Measurements from ENCODE around the gene RDH13.
"Not testable (repeated sequence)": the region's sequence is repeated elsewhere in the genome, so short reads cannot be mapped to it uniquely, and the experiment has no call there.

Gene RDH13

DNA sequence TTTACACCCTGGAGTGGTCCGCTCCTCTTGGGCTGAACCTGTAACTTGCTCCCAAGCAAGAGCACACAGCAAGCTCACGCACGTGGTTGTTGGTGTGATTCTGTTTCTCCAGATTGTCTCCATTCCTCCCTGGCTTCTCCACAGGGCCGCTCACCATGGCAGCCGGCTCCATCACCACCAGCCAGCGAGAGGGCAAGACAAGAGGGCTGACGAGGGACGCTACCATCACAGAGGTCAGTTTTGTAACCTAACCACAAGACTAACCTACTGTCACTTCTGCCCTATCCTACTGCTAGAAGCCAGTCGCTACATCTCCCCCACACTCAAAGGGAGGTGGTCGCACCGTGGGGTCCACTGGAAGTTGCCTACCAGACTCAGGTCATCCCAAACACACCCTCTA, 20.3 kb downstream of the RDH13 start:
- Histone ChIP-seq H3K4me3 (ENCODE audit: low read depth, low read length) (no peak overlapping the region), H3K36me3 (ENCODE audit: insufficient read depth, low read length) (no peaks in the 10 kb centered on the region), H3K27ac (ENCODE audit: low read depth, low read length) (no peak overlapping the region), H3K79me2 (ENCODE audit: control insufficient read depth, insufficient read depth, low read length, unreplicated experiment) (no peaks in the 10 kb centered on the region), H3K4me1 (ENCODE audit: control insufficient read depth, insufficient read depth, low read length, unreplicated experiment) (no peaks in the 10 kb centered on the region), H3K27me3 (ENCODE audit: insufficient read depth, low read length) (no peaks in the 10 kb centered on the region), H2AFZ (ENCODE audit: low read length, unreplicated experiment) (no peak overlapping the region)

DNA sequence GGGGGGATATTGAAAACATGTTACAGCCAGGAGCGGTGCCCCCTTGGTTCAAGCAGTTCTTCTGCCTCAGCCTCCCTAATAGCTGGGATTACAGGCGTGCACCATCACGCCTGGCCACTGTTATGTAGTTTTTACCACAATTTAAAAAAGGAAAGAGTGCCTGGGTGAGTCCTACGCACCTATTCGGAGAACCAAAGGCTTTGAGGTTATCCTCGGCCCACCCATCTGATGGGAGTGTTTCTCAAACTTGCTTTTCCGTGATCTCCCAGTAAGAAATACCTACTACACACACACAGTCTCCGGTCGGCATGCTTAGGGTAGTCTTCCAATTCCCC, 20.6 kb downstream of the RDH13 start:
- Histone ChIP-seq H3K36me3 (ENCODE audit: insufficient read depth, low read length) (no peaks in the 10 kb centered on the region), H3K27ac (ENCODE audit: low read depth, low read length) (no peak overlapping the region), H3K4me1 (ENCODE audit: control insufficient read depth, insufficient read depth, low read length, unreplicated experiment) (no peaks in the 10 kb centered on the region), H3K4me3 (ENCODE audit: low read depth, low read length) (no peak overlapping the region), H3K27me3 (ENCODE audit: insufficient read depth, low read length) (no peaks in the 10 kb centered on the region), H3K79me2 (ENCODE audit: control insufficient read depth, insufficient read depth, low read length, unreplicated experiment) (no peaks in the 10 kb centered on the region), H2AFZ (ENCODE audit: low read length, unreplicated experiment) (no peak overlapping the region)

DNA sequence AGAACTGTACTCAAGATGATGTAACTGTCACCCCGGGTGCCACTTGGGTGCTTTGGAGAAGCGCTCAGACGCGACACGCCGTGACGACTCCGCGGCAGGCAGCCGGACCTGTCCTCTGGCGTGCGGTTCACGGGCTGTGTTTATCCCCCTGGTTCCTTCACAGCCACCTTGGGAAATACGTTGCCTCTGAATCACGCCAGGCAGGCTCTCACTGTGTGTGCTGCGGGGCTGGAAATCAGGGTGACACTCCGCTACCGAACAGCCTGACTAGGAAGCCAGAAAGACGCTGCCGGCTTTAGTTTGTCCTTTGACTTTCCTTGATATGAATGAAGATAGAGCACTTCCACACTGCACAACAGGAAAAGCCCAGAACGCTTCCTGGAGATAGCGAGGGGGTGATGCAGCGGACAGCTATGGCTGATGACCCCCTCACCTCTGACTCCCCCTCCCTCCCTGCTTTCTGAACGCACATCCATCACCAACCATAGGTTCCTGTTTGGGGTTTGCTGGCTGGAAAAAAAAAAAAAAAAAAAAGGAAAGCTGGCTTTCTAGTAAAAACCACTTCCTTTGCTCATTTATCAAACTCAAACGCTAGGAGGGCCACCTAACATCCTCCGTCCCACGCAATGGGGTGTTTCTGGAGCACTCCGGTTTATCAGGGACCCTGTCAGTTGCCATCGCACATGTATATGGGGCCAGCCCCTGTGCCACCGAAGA, 21.2 kb downstream of the RDH13 start:
- H3K36me3 ChIP-seq (ENCODE audit: insufficient read depth, low read length) = no peaks in the 10 kb centered on the region
- H2AFZ ChIP-seq (ENCODE audit: low read length, unreplicated experiment) = no peak overlapping the region
- no peak overlapping the region for H3K4me3 ChIP-seq (ENCODE audit: low read depth, low read length)

DNA sequence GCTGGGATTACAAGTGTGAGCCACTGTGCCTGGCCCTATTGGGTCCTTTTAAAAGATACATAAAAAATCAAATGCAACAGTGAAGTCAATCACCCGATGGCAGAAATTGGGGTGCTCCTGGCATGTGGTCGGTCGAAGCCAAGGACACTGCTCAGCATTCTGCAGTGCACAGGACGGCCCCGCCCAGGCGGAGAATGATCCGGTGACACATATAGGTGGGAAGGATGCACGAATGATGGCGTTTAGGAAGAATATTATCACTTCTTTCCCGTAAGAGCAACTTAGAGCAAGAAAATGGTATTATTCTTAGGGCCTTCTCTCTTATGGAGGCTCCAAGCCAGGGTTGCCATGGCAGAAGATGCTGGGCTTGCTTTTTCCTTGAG, 21.7 kb downstream of the RDH13 start:
- Histone ChIP-seq H3K79me2 (ENCODE audit: control insufficient read depth, insufficient read depth, low read length, unreplicated experiment) (no peaks in the 10 kb centered on the region), H3K36me3 (ENCODE audit: insufficient read depth, low read length) (no peaks in the 10 kb centered on the region), H3K4me3 (ENCODE audit: low read depth, low read length) (no peak overlapping the region)

More for the DNA sequence above, 21.2 kb downstream of the RDH13 start:
- no peaks in the 10 kb centered on the region for H3K27me3 ChIP-seq (ENCODE audit: insufficient read depth, low read length)
- no peak overlapping the region for H3K27ac ChIP-seq (ENCODE audit: low read depth, low read length)
- H3K79me2 ChIP-seq (ENCODE audit: control insufficient read depth, insufficient read depth, low read length, unreplicated experiment) = no peaks in the 10 kb centered on the region
- no peaks in the 10 kb centered on the region for H3K4me1 ChIP-seq (ENCODE audit: control insufficient read depth, insufficient read depth, low read length, unreplicated experiment)

DNA sequence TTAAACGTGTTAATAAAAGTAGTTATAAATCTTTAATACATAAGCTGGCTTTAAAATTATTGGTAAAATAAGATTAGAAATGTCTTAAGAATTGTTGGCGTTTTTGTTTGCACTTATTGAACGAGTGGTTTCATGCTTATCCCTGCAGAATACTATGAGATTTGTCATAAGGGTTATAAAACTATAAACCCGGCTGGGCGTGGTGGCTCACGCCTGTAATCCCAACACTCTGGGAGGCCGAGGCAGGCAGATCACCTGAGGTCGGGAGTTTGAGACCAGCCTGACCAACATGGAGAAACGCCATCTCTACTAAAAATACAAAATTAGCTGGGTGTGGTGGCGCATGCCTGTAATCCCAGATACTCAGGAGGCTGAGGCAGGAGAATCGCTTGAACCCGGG, 22.3 kb downstream of the RDH13 start:
- not testable (repeated sequence) for H3K27ac ChIP-seq (ENCODE audit: low read depth, low read length); H3K79me2 ChIP-seq (ENCODE audit: control insufficient read depth, insufficient read depth, low read length, unreplicated experiment); H3K27me3 ChIP-seq (ENCODE audit: insufficient read depth, low read length); H2AFZ ChIP-seq (ENCODE audit: low read length, unreplicated experiment); H3K4me1 ChIP-seq (ENCODE audit: control insufficient read depth, insufficient read depth, low read length, unreplicated experiment); H3K4me3 ChIP-seq (ENCODE audit: low read depth, low read length); H3K36me3 ChIP-seq (ENCODE audit: insufficient read depth, low read length)

More for the DNA sequence above, 21.7 kb downstream of the RDH13 start:
- Histone ChIP-seq H3K27ac (ENCODE audit: low read depth, low read length) (no peak overlapping the region), H3K27me3 (ENCODE audit: insufficient read depth, low read length) (no peaks in the 10 kb centered on the region), H3K4me1 (ENCODE audit: control insufficient read depth, insufficient read depth, low read length, unreplicated experiment) (no peaks in the 10 kb centered on the region), H2AFZ (ENCODE audit: low read length, unreplicated experiment) (no peak overlapping the region)

DNA sequence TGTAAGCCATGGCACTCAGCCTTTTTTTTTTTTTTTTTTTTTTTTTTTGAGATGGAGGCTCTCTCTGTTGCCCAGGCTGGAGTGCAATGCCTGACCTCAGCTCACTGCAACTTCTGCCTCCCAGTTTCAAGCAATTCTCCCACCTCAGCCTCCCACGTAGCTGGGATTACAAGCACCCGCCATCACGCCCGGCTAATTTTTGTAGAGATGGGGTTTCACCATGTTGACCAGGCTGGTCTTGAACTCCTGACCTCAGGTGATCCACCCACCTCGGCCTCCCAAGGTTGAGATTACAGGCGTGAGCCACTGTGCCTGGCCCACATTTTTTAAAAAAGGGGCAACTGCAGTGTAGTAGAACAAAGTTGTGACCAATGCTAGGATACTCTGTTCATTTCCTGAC, 25.3 kb downstream of the RDH13 start:
- not testable (repeated sequence) for H3K79me2 ChIP-seq (ENCODE audit: control insufficient read depth, insufficient read depth, low read length, unreplicated experiment); H3K27me3 ChIP-seq (ENCODE audit: insufficient read depth, low read length); H3K4me1 ChIP-seq (ENCODE audit: control insufficient read depth, insufficient read depth, low read length, unreplicated experiment); H3K27ac ChIP-seq (ENCODE audit: low read depth, low read length); H3K36me3 ChIP-seq (ENCODE audit: insufficient read depth, low read length); H3K4me3 ChIP-seq (ENCODE audit: low read depth, low read length); H2AFZ ChIP-seq (ENCODE audit: low read length, unreplicated experiment)

DNA sequence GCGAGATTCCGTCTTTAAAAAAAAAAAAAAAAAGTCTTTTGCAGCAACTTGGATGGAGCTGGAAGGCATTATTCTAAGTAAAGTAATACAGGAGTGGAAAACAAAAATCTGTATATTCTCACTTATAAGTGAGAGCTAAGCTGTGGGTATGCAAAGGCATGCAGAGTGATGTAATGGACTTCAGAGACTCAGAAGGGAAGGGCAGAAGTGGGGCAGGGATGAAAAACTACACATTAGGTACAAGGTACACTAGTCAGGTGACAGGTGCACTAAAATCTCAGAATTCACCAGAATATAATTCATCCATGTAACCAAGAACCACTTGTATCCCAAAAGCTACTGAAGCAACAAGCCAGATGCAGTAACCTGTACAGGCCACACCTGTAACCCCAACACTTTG, 26.9 kb downstream of the RDH13 start:
- Histone ChIP-seq H3K4me3 (ENCODE audit: low read depth, low read length) (no peak overlapping the region), H3K27me3 (ENCODE audit: insufficient read depth, low read length) (no peaks in the 10 kb centered on the region), H3K4me1 (ENCODE audit: control insufficient read depth, insufficient read depth, low read length, unreplicated experiment) (no peaks in the 10 kb centered on the region), H2AFZ (ENCODE audit: low read length, unreplicated experiment) (no peak overlapping the region), H3K79me2 (ENCODE audit: control insufficient read depth, insufficient read depth, low read length, unreplicated experiment) (no peaks in the 10 kb centered on the region), H3K36me3 (ENCODE audit: insufficient read depth, low read length) (no peaks in the 10 kb centered on the region), H3K27ac (ENCODE audit: low read depth, low read length) (no peak overlapping the region)

DNA sequence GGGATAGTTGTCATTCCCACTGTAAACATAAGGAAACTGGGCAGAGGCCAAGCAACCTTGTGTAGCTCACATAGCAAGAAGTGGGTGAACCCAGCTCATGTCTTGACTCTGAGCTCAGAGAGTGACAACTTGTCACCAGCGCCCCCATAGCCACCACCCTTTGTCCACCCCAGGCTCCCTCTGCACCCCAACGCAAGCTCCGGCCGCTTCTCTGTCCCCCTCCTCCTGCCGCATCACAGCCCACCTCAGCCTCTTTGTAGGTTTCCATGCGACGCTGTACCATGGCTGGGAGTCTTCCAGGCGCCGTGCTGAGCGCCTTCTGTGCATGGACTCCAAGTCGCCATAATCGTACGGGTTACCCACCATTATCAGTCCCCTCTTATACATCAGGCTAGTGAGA, 28.2 kb downstream of the RDH13 start:
- Histone ChIP-seq H3K4me3 (ENCODE audit: low read depth, low read length) (no peak overlapping the region), H3K4me1 (ENCODE audit: control insufficient read depth, insufficient read depth, low read length, unreplicated experiment) (no peaks in the 10 kb centered on the region), H3K36me3 (ENCODE audit: insufficient read depth, low read length) (no peaks in the 10 kb centered on the region), H3K79me2 (ENCODE audit: control insufficient read depth, insufficient read depth, low read length, unreplicated experiment) (no peaks in the 10 kb centered on the region), H2AFZ (ENCODE audit: low read length, unreplicated experiment) (no peak overlapping the region), H3K27ac (ENCODE audit: low read depth, low read length) (no peak overlapping the region), H3K27me3 (ENCODE audit: insufficient read depth, low read length) (no peaks in the 10 kb centered on the region)

DNA sequence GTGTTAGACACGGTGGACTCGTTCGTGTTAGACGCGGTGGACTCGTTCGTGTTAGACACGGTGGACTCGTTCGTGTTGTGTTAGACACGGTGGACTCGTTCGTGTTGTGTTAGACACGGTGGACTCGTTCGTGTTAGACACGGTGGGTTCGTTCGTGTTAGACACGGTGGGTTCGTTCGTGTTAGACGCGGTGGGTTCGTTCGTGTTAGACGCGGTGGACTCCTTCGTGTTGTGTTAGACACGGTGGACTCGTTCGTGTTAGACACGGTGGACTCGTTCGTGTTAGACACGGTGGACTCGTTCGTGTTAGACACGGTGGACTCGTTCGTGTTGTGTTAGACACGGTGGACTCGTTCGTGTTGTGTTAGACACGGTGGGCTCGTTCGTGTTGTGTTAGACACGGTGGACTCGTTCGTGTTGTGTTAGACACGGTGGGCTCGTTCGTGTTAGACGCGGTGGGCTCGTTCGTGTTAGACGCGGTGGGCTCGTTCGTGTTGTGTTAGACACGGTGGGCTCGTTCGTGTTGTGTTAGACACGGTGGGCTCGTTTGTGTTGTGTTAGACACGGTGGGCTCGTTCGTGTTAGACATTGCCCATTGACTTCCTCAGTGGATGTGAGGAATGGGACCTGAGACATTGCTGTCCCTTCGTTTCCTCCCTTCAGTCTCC, 29.8 kb downstream of the RDH13 start:
- H3K27me3 ChIP-seq (ENCODE audit: insufficient read depth, low read length); H3K4me3 ChIP-seq (ENCODE audit: low read depth, low read length); H3K36me3 ChIP-seq (ENCODE audit: insufficient read depth, low read length); H3K27ac ChIP-seq (ENCODE audit: low read depth, low read length); H3K79me2 ChIP-seq (ENCODE audit: control insufficient read depth, insufficient read depth, low read length, unreplicated experiment); H2AFZ ChIP-seq (ENCODE audit: low read length, unreplicated experiment); H3K4me1 ChIP-seq (ENCODE audit: control insufficient read depth, insufficient read depth, low read length, unreplicated experiment): not testable (repeated sequence)

DNA sequence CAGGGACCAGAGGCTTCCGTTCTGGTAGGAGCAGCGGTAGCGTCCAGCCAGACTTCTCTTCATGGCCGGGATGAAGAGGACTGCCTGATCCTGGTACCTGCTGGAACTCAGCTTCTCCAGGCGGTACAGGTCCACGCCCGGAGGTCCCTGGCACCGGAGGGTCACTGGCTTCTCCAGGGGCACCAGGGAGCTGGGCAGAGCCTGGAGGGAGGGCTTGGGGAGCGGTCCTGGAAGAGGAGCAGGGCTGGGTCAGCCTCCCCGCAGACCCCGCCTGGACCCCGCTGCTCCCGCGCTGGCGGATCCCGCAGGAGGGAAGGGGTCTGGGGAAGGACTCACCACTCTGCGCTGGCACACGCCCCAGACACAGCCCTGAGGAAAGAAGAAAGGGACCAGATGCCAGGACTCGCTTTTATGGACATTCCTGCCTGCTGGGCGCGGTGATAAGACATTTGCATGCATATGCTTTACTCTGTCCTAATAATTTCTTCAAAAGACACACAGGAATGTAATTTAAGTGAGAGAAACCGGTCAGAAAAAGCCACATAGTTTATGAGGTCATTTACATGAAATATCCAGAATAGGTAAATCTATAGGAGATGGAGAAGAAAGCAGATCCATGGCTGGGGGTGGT, 30.7 kb downstream of the RDH13 start:
- no peaks in the 10 kb centered on the region for H3K36me3 ChIP-seq (ENCODE audit: insufficient read depth, low read length)
- no peaks in the 10 kb centered on the region for H3K27me3 ChIP-seq (ENCODE audit: insufficient read depth, low read length)
- no peaks in the 10 kb centered on the region for H3K4me1 ChIP-seq (ENCODE audit: control insufficient read depth, insufficient read depth, low read length, unreplicated experiment)
- no peak overlapping the region for H3K4me3 ChIP-seq (ENCODE audit: low read depth, low read length)
- H3K27ac ChIP-seq (ENCODE audit: low read depth, low read length) = no peak overlapping the region
- no peak overlapping the region for H2AFZ ChIP-seq (ENCODE audit: low read length, unreplicated experiment)
- H3K79me2 ChIP-seq (ENCODE audit: control insufficient read depth, insufficient read depth, low read length, unreplicated experiment) = no peaks in the 10 kb centered on the region

DNA sequence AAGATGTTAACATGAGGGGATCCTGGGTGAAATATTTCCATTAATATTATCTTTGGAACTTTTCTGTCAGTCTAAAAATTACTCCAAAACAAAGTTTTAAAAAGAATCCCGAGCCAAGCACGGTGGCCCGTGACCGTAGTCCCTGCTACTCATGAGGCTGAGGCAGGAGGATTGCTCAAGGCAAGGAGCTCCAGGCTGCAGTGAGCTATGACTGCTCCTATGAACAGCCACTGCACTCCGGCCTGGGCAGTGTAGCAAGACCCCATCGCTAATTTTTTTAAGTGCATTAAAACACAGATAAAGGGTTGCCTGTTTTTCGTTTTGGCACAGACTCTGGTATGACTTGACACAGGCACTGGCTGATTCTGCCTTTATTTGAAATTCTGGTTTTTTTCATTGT, 31.8 kb downstream of the RDH13 start:
- Histone ChIP-seq H3K27ac (ENCODE audit: low read depth, low read length) (no peak overlapping the region), H3K4me3 (ENCODE audit: low read depth, low read length) (no peak overlapping the region), H3K4me1 (ENCODE audit: control insufficient read depth, insufficient read depth, low read length, unreplicated experiment) (no peaks in the 10 kb centered on the region), H2AFZ (ENCODE audit: low read length, unreplicated experiment) (no peak overlapping the region), H3K27me3 (ENCODE audit: insufficient read depth, low read length) (no peaks in the 10 kb centered on the region), H3K36me3 (ENCODE audit: insufficient read depth, low read length) (no peaks in the 10 kb centered on the region), H3K79me2 (ENCODE audit: control insufficient read depth, insufficient read depth, low read length, unreplicated experiment) (no peaks in the 10 kb centered on the region)
